Subcutaneous adipose tissue (tissue), 4 donors: ENCODE measurements around the gene EIF2S3. TPM values are rescaled to one million over a fixed set of nuclear protein-coding genes. Genes with fewer than 3 reads are reported as not detected.

Experiments
- CTCF ChIP-seq: fragments of 450-650 bp; IDR thresholded peaks from one replicate; pipeline ENCODE4 v1.5.1; 2016; ENCODE audit warnings: low read depth, mild to moderate bottlenecking, control low read depth, antibody characterized with exemption, moderate library complexity
- total RNA-seq, 4 donors: library from RNA; depleted of rRNA; stranded (reverse); fragments of >200 nt; gene quantifications; one replicate each; pipeline ENCODE4 v1.1.0, GENCODE V29; 2016

EIF2S3 gene
- total RNA-seq, 4 donors from 2014 or later = 110 to 126 (median 113) TPM

- no peak for TF ChIP-seq CTCF
Measured at GRCh38 chrX:24113181-24113580, 58.4 kb downstream of the EIF2S3 start.

GRCh38 chrX:24117258-24117657, 62.5 kb downstream of the EIF2S3 start:
- TF ChIP-seq CTCF = no peak

GRCh38 chrX:24124244-24124799, 69.6 kb downstream of the EIF2S3 start:
- no peak for TF ChIP-seq CTCF

GRCh38 chrX:24125028-24125612, 70.4 kb downstream of the EIF2S3 start:
- no peak for TF ChIP-seq CTCF

Other genes starting within 250 kb of the EIF2S3 start
- gene APOO, start 147.0 kb upstream of the EIF2S3 start, total RNA-seq = 1 to 10 TPM; 2.4 to 7.2 (median 5.3) TPM
- not detected for gene CXorf58, start 146.9 kb upstream of the EIF2S3 start, total RNA-seq
- gene KLHL15, start 27.8 kb upstream of the EIF2S3 start, total RNA-seq = 10 to 100 TPM in 2 of 4 donors, 1 to 10 TPM in 2; 7.7 to 10.5 (median 9.5) TPM
- 10 to 100 TPM; 39.2 to 59.7 (median 56.5) TPM for gene ZFX, start 94.8 kb downstream of the EIF2S3 start, total RNA-seq